Breast epithelium (tissue), 4 donors: ENCODE results near the gene TMEM59. TPM values are rescaled to one million over a fixed set of nuclear protein-coding genes. Genes with fewer than 3 reads are reported as not detected.

ENCODE experiments used
- DNase-seq, 2 donors: peaks; one replicate each; pipeline ENCODE4 v3.0.0-alpha.2; 2019; ENCODE audit warnings: low spot score in 2 of 2
- H3K27ac ChIP-seq, 2 donors: fragments of 200-600 bp; sonication (generic) in 1 of 2; one replicate each; pipeline ENCODE4 v1.5.1; 2016 to 2019; ENCODE audit warnings: mild to moderate bottlenecking in 1 of 2
- H3K27me3 ChIP-seq, 2 donors: fragments of 200-600 bp; sonication (generic) in 1 of 2; one replicate each; pipeline versions ENCODE4 v1.5.1 to v1.6.0; 2017 to 2019; ENCODE audit warnings: control low read depth in 1 of 2, mild to moderate bottlenecking in 1 of 2
- H3K36me3 ChIP-seq: fragments of 200-600 bp; one replicate; pipeline ENCODE4 v1.5.1; 2019
- H3K4me1 ChIP-seq, 2 donors: fragments of 200-600 bp; sonication (generic); one replicate each; pipeline ENCODE4 v1.5.1; 2016 to 2019; ENCODE audit warnings: control low read depth in 1 of 2
- H3K4me3 ChIP-seq, 3 donors: fragments of 200-600 bp; sonication (generic); 1 replicate in 2 of 3; 2 replicates in 1 of 3; pipeline ENCODE4 v1.5.1; 2016 to 2019; ENCODE audit warnings: mild to moderate bottlenecking in 3 of 3, moderate library complexity in 2 of 3
- H3K9me3 ChIP-seq, 2 donors: fragments of 200-600 bp; sonication (generic) in 1 of 2; one replicate each; pipeline ENCODE4 v1.5.1; 2016 to 2019; ENCODE audit warnings: control low read depth in 1 of 2
- CTCF ChIP-seq, 3 donors: fragments of 450-650 bp; IDR thresholded peaks; one replicate each; pipeline ENCODE4 v1.5.1; 2016 to 2017; ENCODE audit warnings: antibody characterized with exemption in 3 of 3, mild to moderate bottlenecking in 3 of 3, moderate library complexity in 3 of 3
- POLR2A ChIP-seq: fragments of 450-650 bp; IDR thresholded peaks from one replicate; pipeline ENCODE4 v1.6.1; 2016; ENCODE audit warnings: antibody characterized with exemption, mild to moderate bottlenecking, moderate library complexity
- POLR2AphosphoS5 ChIP-seq, 3 donors: sonication (generic); formaldehyde crosslinking; IDR thresholded peaks; one replicate each; pipeline ENCODE4 v1.6.1; 2017; ENCODE audit warnings: antibody characterized with exemption in 3 of 3
- intact Hi-C: fragments of 100-400 bp; cut with DNase I; formaldehyde crosslinking; loops from one replicate; pipeline ENCODE4 v1.15.1; 2023; ENCODE audit warnings: low total_unique reads
- total RNA-seq, 3 donors: library from RNA; depleted of rRNA; stranded (reverse); fragments of >200 nt; gene quantifications; one replicate each; pipeline ENCODE4 v1.1.0, GENCODE V29; 2016

Gene TMEM59
- total RNA-seq, 3 donors from 2014 or later: 348 to 498 (median 388) TPM

GRCh38 chr1:53992085-53992874 lies 60.7 kb downstream of the TMEM59 start:
- Histone ChIP-seq H3K4me1 (no peaks in the 10 kb centered on the region), H3K4me3 (no peak overlapping the region), H3K9me3 (no peaks in the 10 kb centered on the region), H3K27ac (no peak overlapping the region), H3K36me3 (no peaks in the 10 kb centered on the region), H3K27me3 (no peaks in the 10 kb centered on the region)
- DNase-seq: no peak
- intact Hi-C loops: no loop called here
- TF ChIP-seq POLR2A (no peak), POLR2AphosphoS5 (IDR thresholded peaks at IDR 0.05) (no peak), CTCF (IDR thresholded peaks at IDR 0.05) (no peak)

GRCh38 chr1:53987880-53988279 lies 65.1 kb downstream of the TMEM59 start:
- TF ChIP-seq POLR2A: no peak
- no peak for TF ChIP-seq POLR2AphosphoS5 (IDR thresholded peaks at IDR 0.05)
- no peak for TF ChIP-seq CTCF (IDR thresholded peaks at IDR 0.05)
- intact Hi-C loops: loop anchor here (5.0 kb wide), 1 partner anchor 186 kb away; no protein-coding TSS in a partner anchor
- Histone ChIP-seq H3K4me1 (no peaks in the 10 kb centered on the region), H3K4me3 (no peak overlapping the region), H3K36me3 (no peaks in the 10 kb centered on the region), H3K27me3 (no peaks in the 10 kb centered on the region), H3K27ac (no peak overlapping the region), H3K9me3 (no peaks in the 10 kb centered on the region)
- no peak for DNase-seq

GRCh38 chr1:53986458-53986857 lies 66.5 kb downstream of the TMEM59 start:
- no peak overlapping the region for H3K27ac ChIP-seq
- TF ChIP-seq CTCF (IDR thresholded peaks at IDR 0.05): no peak
- no peak for TF ChIP-seq POLR2AphosphoS5 (IDR thresholded peaks at IDR 0.05)
- TF ChIP-seq POLR2A: no peak
- intact Hi-C loops: loop anchor here (5.0 kb wide), 1 partner anchor 184 kb away; no protein-coding TSS in a partner anchor
- H3K4me1 ChIP-seq: no peaks in the 10 kb centered on the region
- no peak for DNase-seq
- no peak overlapping the region for H3K4me3 ChIP-seq
- H3K9me3 ChIP-seq: no peaks in the 10 kb centered on the region
- no peaks in the 10 kb centered on the region for H3K27me3 ChIP-seq
- H3K36me3 ChIP-seq: no peaks in the 10 kb centered on the region

- Histone ChIP-seq H3K4me3 (no peak overlapping the region), H3K9me3 (no peaks in the 10 kb centered on the region), H3K27me3 (no peaks in the 10 kb centered on the region), H3K4me1 (no peaks in the 10 kb centered on the region), H3K27ac (no peak overlapping the region), H3K36me3 (no peaks in the 10 kb centered on the region)
- DNase-seq: no peak
- TF ChIP-seq POLR2A (no peak), CTCF (IDR thresholded peaks at IDR 0.05) (no peak), POLR2AphosphoS5 (IDR thresholded peaks at IDR 0.05) (no peak)
- intact Hi-C loops: loop anchor here (5.0 kb wide), 1 partner anchor 182 kb away; no protein-coding TSS in a partner anchor
These were observed 68.3 kb downstream of the TMEM59 start for GRCh38 chr1:53984726-53985125.

GRCh38 chr1:53982763-53983104 lies 70.3 kb downstream of the TMEM59 start:
- Histone ChIP-seq H3K4me1 (no peaks in the 10 kb centered on the region), H3K9me3 (no peaks in the 10 kb centered on the region), H3K4me3 (peak overlapping the region; percentile 36 to 61 (median 48)), H3K27ac (peak overlapping the region; percentile 48 to 71), H3K27me3 (no peaks in the 10 kb centered on the region), H3K36me3 (no peaks in the 10 kb centered on the region)
- intact Hi-C loops: no loop called here
- TF ChIP-seq POLR2AphosphoS5 (IDR thresholded peaks at IDR 0.05) (no peak), CTCF (IDR thresholded peaks at IDR 0.05) (no peak), POLR2A (no peak)
- DNase-seq: no peak
